Activated naive CD8-positive, alpha-beta T cell treated with anti-CD3 and anti-CD28 coated beads, Interleukin-2, amount 50 U/mL, for 24 hours (primary cell): ENCODE measurements around the gene TRPC4.
"Not testable (repeated sequence)": the region's sequence is repeated elsewhere in the genome, so short reads cannot be mapped to it uniquely, and the experiment has no call there.

ENCODE experiments used
- ATAC-seq: fragments of 150-1000 bp; cut with Tn5 transposase; one replicate; pipeline ENCODE4 v1.10.0; 2021
- DNase-seq: peaks from one replicate; pipeline ENCODE4 v3.0.0; 2021
- H3K27ac Mint-ChIP-seq: one replicate; pipeline ENCODE4 v1.8.0; 2021; ENCODE audit warnings: mild to moderate bottlenecking, mixed read lengths
- H3K27me3 Mint-ChIP-seq: one replicate; pipeline ENCODE4 v1.8.0; 2021; ENCODE audit warnings: mixed read lengths
- H3K36me3 Mint-ChIP-seq: one replicate; pipeline ENCODE4 v1.8.0; 2021; ENCODE audit warnings: low read depth, mixed read lengths
- H3K4me1 Mint-ChIP-seq: one replicate; pipeline ENCODE4 v1.8.0; 2021; ENCODE audit warnings: mixed read lengths
- H3K4me3 Mint-ChIP-seq: one replicate; pipeline ENCODE4 v1.8.0; 2021; ENCODE audit warnings: mild to moderate bottlenecking, moderate library complexity, mixed read lengths
- H3K9me3 Mint-ChIP-seq: one replicate; pipeline ENCODE4 v1.8.0; 2021; ENCODE audit warnings: mixed read lengths

Gene TRPC4

GRCh38 chr13:37601648-37602440 lies 267.7 kb downstream of the TRPC4 start:
- Mint-ChIP-seq H3K9me3 (peaks cover 5% of the 10 kb centered on the region), H3K4me3 (no peak overlapping the region), H3K36me3 (no peaks in the 10 kb centered on the region), H3K27ac (no peak overlapping the region), H3K27me3 (no peaks in the 10 kb centered on the region), H3K4me1 (no peaks in the 10 kb centered on the region)
- DNase-seq (no peak), ATAC-seq (no peak)

- Mint-ChIP-seq H3K4me1 (no peaks in the 10 kb centered on the region), H3K27me3 (no peaks in the 10 kb centered on the region), H3K9me3 (no peaks in the 10 kb centered on the region), H3K36me3 (no peaks in the 10 kb centered on the region), H3K4me3 (no peak overlapping the region), H3K27ac (no peak overlapping the region)
- DNase-seq = no peak
- no peak for ATAC-seq
Measured at GRCh38 chr13:37599519-37599918, 270.1 kb downstream of the TRPC4 start.

- no peaks in the 10 kb centered on the region for H3K4me1 Mint-ChIP-seq
- H3K36me3 Mint-ChIP-seq = no peaks in the 10 kb centered on the region
- H3K4me3 Mint-ChIP-seq = no peak within 1 kb of the TSS
- no peak for ATAC-seq
- H3K27me3 Mint-ChIP-seq = no peaks in the 10 kb centered on the region
- DNase-seq = no peak
- H3K27ac Mint-ChIP-seq = no peak within 1 kb of the TSS
- no peaks in the 10 kb centered on the region for H3K9me3 Mint-ChIP-seq
Measured at GRCh38 chr13:37598597-37598996, 271.0 kb downstream of the TRPC4 start, which contains the start of gene POSTN. POSTN (minus strand) TSS chr13:37598768; CDS start chr13:37598726, 42 bp downstream.

GRCh38 chr13:37597477-37598025 lies 272.0 kb downstream of the TRPC4 start:
- Mint-ChIP-seq H3K27ac (no peak overlapping the region), H3K9me3 (no peaks in the 10 kb centered on the region), H3K36me3 (no peaks in the 10 kb centered on the region), H3K4me3 (no peak overlapping the region), H3K4me1 (no peaks in the 10 kb centered on the region), H3K27me3 (no peaks in the 10 kb centered on the region)
- DNase-seq = no peak
- ATAC-seq = no peak

GRCh38 chr13:37596805-37597204 lies 272.8 kb downstream of the TRPC4 start:
- Mint-ChIP-seq H3K36me3 (no peaks in the 10 kb centered on the region), H3K4me1 (no peaks in the 10 kb centered on the region), H3K9me3 (no peaks in the 10 kb centered on the region), H3K27ac (no peak overlapping the region), H3K4me3 (no peak overlapping the region), H3K27me3 (no peaks in the 10 kb centered on the region)
- ATAC-seq (no peak), DNase-seq (no peak)

GRCh38 chr13:37595162-37595561 lies 274.4 kb downstream of the TRPC4 start:
- Mint-ChIP-seq H3K9me3 (no peaks in the 10 kb centered on the region), H3K27me3 (no peaks in the 10 kb centered on the region), H3K4me1 (no peaks in the 10 kb centered on the region), H3K4me3 (no peak overlapping the region), H3K36me3 (no peaks in the 10 kb centered on the region), H3K27ac (no peak overlapping the region)
- DNase-seq = no peak
- ATAC-seq = no peak

GRCh38 chr13:37594550-37594949 lies 275.0 kb downstream of the TRPC4 start:
- no peaks in the 10 kb centered on the region for H3K36me3 Mint-ChIP-seq
- H3K4me3 Mint-ChIP-seq = no peak overlapping the region
- no peaks in the 10 kb centered on the region for H3K9me3 Mint-ChIP-seq
- H3K27me3 Mint-ChIP-seq = no peaks in the 10 kb centered on the region
- ATAC-seq (no peak), DNase-seq (no peak)
- no peaks in the 10 kb centered on the region for H3K4me1 Mint-ChIP-seq
- no peak overlapping the region for H3K27ac Mint-ChIP-seq

GRCh38 chr13:37589381-37589780 lies 280.2 kb downstream of the TRPC4 start:
- DNase-seq, H3K27me3 Mint-ChIP-seq, H3K36me3 Mint-ChIP-seq, H3K9me3 Mint-ChIP-seq, H3K4me1 Mint-ChIP-seq, ATAC-seq, H3K27ac Mint-ChIP-seq, H3K4me3 Mint-ChIP-seq: not testable (repeated sequence)

GRCh38 chr13:37587236-37587635 lies 282.3 kb downstream of the TRPC4 start:
- H3K4me3 Mint-ChIP-seq = no peak overlapping the region
- no peak overlapping the region for H3K27ac Mint-ChIP-seq
- no peaks in the 10 kb centered on the region for H3K9me3 Mint-ChIP-seq
- DNase-seq = no peak
- no peak for ATAC-seq
- H3K4me1 Mint-ChIP-seq = no peaks in the 10 kb centered on the region
- H3K27me3 Mint-ChIP-seq = no peaks in the 10 kb centered on the region
- no peaks in the 10 kb centered on the region for H3K36me3 Mint-ChIP-seq
